WI38 (cell line): ENCODE measurements around the gene CRAMP1.

Source experiments
- H3K4me3 ChIP-seq: 2 replicates; pipeline ENCODE4 v1.5.1; 2011; ENCODE audit warnings: low read depth, mild to moderate bottlenecking, control low read depth, low read length
- CTCF ChIP-seq: IDR thresholded peaks from 2 replicates; pipeline ENCODE4 v1.5.1; 2012; ENCODE audit warnings: low read depth, mild to moderate bottlenecking, control low read depth, low read length

Gene CRAMP1

GRCh38 chr16:1571012-1571671 lies 41.0 kb upstream of the CRAMP1 start:
- TF ChIP-seq CTCF = no peak
- H3K4me3 ChIP-seq = no peak overlapping the region

GRCh38 chr16:1572673-1573072 lies 39.5 kb upstream of the CRAMP1 start:
- TF ChIP-seq CTCF = no peak
- H3K4me3 ChIP-seq = no peak overlapping the region

GRCh38 chr16:1573301-1573700 lies 38.9 kb upstream of the CRAMP1 start:
- TF ChIP-seq CTCF = no peak

GRCh38 chr16:1575578-1575977 lies 36.6 kb upstream of the CRAMP1 start:
- no peak overlapping the region for H3K4me3 ChIP-seq
- no peak for TF ChIP-seq CTCF

More at GRCh38 chr16:1573301-1573700, 38.9 kb upstream of the CRAMP1 start:
- no peak overlapping the region for H3K4me3 ChIP-seq

GRCh38 chr16:1579214-1579613 lies 32.9 kb upstream of the CRAMP1 start:
- no peak overlapping the region for H3K4me3 ChIP-seq
- TF ChIP-seq CTCF = no peak

- no peak for TF ChIP-seq CTCF
- no peak overlapping the region for H3K4me3 ChIP-seq
These were observed 31.9 kb upstream of the CRAMP1 start for GRCh38 chr16:1580256-1580655.

- no peak overlapping the region for H3K4me3 ChIP-seq
- TF ChIP-seq CTCF = no peak
These were observed 31.2 kb upstream of the CRAMP1 start for GRCh38 chr16:1580956-1581355.
